HG03575 (cell line): ENCODE data around the gene CENPF.
"Not testable (repeated sequence)": the region's sequence is repeated elsewhere in the genome, so short reads cannot be mapped to it uniquely, and the experiment has no call there.

ENCODE experiments used
- ATAC-seq: cut with Tn5 transposase; IDR thresholded peaks from one replicate; pipeline ENCODE4 v1.9.1; 2021; ENCODE audit not compliant: unreplicated experiment, insufficient number of reproducible peaks, low FRiP score; ENCODE audit errors: extremely low read depth

CENPF gene

GRCh38 chr1:214602764-214603657 is at the start of gene CENPF:
CENPF (plus strand) TSS chr1:214603195; CDS start chr1:214613755, 10,560 bp downstream.
- ATAC-seq, result peak; percentile 99

- ATAC-seq, result no peak
Observed at GRCh38 chr1:214557952-214558735, 44.9 kb upstream of the CENPF start.

GRCh38 chr1:214563881-214564280 is 39.1 kb upstream of the CENPF start:
- ATAC-seq, result no peak

GRCh38 chr1:214565310-214565709 is 37.7 kb upstream of the CENPF start:
- no peak for ATAC-seq

- no peak for ATAC-seq
Observed at GRCh38 chr1:214566158-214567104, 36.6 kb upstream of the CENPF start.

GRCh38 chr1:214567481-214567980 is 35.5 kb upstream of the CENPF start:
- no peak for ATAC-seq

- ATAC-seq, result no peak
Observed at GRCh38 chr1:214568328-214568727, 34.7 kb upstream of the CENPF start.

- ATAC-seq, result no peak
Observed at GRCh38 chr1:214569357-214570004, 33.5 kb upstream of the CENPF start.

- ATAC-seq, result no peak
Observed at GRCh38 chr1:214570442-214570841, 32.6 kb upstream of the CENPF start.

- no peak for ATAC-seq
Observed at GRCh38 chr1:214571281-214571680, 31.7 kb upstream of the CENPF start.

- no peak for ATAC-seq
Observed at GRCh38 chr1:214573386-214574318, 29.3 kb upstream of the CENPF start.

GRCh38 chr1:214574598-214575411 is 28.2 kb upstream of the CENPF start:
- no peak for ATAC-seq

- not testable (repeated sequence) for ATAC-seq
Observed at GRCh38 chr1:214576120-214576519, 26.9 kb upstream of the CENPF start.

GRCh38 chr1:214579183-214579582 is 23.8 kb upstream of the CENPF start:
- no peak for ATAC-seq

- ATAC-seq, result no peak
Observed at GRCh38 chr1:214581785-214582184, 21.2 kb upstream of the CENPF start.

- ATAC-seq, result no peak
Observed at GRCh38 chr1:214582289-214582891, 20.6 kb upstream of the CENPF start.
